Measurements from ENCODE around the gene ZSWIM4. TPM values are rescaled to one million over a fixed set of nuclear protein-coding genes. Genes with fewer than 3 reads are reported as not detected.
"Not testable (repeated sequence)": the region's sequence is repeated elsewhere in the genome, so short reads cannot be mapped to it uniquely, and the experiment has no call there.

The ZSWIM4 gene
- total RNA-seq = 10 to 100 TPM in 1 of 2 donors, 1 to 10 TPM in 1; 3.4 to 12.5 TPM

DNA sequence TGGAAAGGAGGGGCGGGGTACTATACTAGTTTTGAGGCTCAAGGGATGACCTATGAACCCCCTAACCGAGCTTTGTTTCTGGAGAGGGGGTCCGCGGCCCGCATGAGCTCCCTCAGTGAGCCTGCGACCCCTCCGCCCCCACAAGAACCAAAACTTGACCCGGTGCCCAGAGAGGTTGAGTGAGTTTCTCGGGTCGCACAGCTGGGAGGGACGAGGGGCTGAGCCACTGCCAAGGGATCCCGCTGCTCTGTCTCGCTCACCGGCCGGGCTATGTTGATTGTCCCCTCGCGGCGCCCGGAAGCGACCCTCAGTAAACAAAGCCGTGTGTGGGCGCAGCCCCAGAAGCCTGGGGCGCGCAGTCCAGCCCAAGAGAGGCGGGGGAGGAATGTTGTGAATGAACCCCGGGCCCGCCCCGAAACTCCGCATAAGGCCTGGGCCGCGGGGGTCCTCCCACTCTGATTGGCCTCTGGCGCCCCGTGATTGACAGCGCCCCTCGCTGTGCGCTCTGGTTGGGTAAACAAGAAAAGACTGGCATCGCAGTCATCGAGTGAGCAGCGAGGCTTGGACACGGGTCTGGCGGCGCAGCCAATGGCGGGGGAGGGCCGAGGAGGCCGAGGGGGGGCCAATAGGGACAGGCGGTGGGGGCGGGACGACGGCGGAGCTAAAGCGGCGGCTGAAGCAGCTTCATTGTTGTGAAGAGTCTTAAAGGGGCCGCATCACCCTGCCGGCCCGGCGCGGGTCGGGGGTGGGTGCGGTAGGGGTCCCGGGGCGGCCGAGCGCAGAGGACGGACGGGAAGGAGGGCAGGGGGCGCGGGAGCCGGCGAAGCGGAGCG, at the start of gene ZSWIM4:
Gene ZSWIM4, plus strand, starts transcription at position 687 of the 833 bp plus-strand sequence. CDS start 206 bp downstream, outside the sequence.
- TF ChIP-seq POLR2A (IDR thresholded peaks at IDR 0.05) = peak; percentile 84 to 95 (median 89)
- TF ChIP-seq, protein P1, sequence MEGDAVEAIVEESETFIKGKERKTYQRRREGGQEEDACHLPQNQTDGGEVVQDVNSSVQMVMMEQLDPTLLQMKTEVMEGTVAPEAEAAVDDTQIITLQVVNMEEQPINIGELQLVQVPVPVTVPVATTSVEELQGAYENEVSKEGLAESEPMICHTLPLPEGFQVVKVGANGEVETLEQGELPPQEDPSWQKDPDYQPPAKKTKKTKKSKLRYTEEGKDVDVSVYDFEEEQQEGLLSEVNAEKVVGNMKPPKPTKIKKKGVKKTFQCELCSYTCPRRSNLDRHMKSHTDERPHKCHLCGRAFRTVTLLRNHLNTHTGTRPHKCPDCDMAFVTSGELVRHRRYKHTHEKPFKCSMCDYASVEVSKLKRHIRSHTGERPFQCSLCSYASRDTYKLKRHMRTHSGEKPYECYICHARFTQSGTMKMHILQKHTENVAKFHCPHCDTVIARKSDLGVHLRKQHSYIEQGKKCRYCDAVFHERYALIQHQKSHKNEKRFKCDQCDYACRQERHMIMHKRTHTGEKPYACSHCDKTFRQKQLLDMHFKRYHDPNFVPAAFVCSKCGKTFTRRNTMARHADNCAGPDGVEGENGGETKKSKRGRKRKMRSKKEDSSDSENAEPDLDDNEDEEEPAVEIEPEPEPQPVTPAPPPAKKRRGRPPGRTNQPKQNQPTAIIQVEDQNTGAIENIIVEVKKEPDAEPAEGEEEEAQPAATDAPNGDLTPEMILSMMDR (IDR thresholded peaks at IDR 0.05) = no peak
- intact Hi-C loops (cut with DNase I) = no loop called here
- DNase-seq = peak; percentile 99
- H3K4me3 ChIP-seq = peak within 1 kb of the TSS; percentile 22 to 49
- H3K9me3 ChIP-seq = no peaks in the 10 kb centered on the region
- H3K4me1 ChIP-seq = peaks cover 33% of the 10 kb centered on the region
- peak within 1 kb of the TSS; percentile 85 to 95 (median 92) for H3K27ac ChIP-seq
- ATAC-seq = peak; percentile 96
- 0 to 1% methylated on average over 10 to 59 of the region's 71 CpGs for WGBS, 2 donors
- H3K27me3 ChIP-seq = no peaks in the 10 kb centered on the region
- no peaks in the 10 kb centered on the region for H3K36me3 ChIP-seq (replicated peaks in 1 of 2; ENCODE audit: insufficient read depth in 1 of 2, low read depth in 2 of 2)

DNA sequence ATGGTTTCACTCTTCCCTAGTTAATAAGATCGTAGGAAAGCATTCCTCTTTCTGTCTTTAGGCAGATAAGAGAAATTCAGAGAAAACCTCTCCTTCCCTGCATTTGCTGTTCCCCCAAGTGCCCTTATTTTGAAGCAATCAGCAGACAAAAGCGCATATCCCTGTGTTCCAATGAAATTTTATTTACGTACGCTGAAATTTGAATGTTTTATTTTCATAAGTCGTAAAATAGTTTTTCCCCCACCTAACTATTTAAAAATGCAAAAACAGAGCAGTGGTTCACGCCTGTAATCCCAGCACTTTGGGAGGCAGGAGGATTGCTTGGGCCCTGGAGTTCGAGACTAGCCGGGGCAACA, 48.2 kb upstream of the ZSWIM4 start:
- 82 to 84% methylated on average over 8 of the region's 8 CpGs for WGBS, 2 donors
- Histone ChIP-seq H3K4me1 (peaks cover 20% of the 10 kb centered on the region), H3K27ac (peak overlapping the region; percentile 14 to 87 (median 57)), H3K27me3 (no peaks in the 10 kb centered on the region), H3K4me3 (peak overlapping the region in 1 of 2 donors; percentile 74), H3K36me3 (replicated peaks in 1 of 2; ENCODE audit: insufficient read depth in 1 of 2, low read depth in 2 of 2) (peaks cover 0 to 2% of the 10 kb centered on the region in 2 donors), H3K9me3 (no peaks in the 10 kb centered on the region)
- no peak for ATAC-seq
- DNase-seq = no peak
- intact Hi-C loops (cut with DNase I) = no loop called here
- no peak for TF ChIP-seq POLR2A (IDR thresholded peaks at IDR 0.05)
- TF ChIP-seq, protein P1 (IDR thresholded peaks at IDR 0.05) = no peak

DNA sequence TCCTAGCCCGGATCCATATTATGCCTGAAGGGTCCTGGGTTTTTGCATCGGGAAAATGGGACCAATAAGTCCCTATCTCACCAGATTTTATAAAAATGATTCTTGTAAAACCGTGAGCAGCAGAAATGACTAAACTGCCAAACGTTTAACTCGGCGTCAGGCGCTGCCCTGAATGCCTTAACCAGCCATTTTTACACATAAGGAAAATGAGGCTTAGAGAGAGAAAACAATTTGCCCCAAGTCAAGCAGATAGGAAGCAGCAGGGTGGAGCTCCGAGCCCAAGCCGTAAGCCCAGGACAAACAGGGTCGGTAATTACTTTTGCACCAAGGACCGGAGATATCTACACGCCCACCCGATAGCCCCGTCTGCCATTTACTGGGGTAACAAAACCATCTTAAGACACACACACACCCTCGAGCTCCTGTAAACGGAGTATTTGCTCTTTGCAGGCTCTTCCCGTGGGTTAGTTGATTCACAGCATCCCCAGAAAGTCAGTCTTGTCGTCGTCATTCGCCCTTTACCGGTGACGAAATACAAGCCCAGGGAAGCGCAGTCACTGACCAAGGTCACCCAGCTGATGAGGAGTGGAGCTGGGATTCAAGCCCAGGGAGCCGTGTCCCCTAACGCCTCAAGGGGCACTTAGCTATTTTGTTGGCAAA, 46.9 kb upstream of the ZSWIM4 start:
- Histone ChIP-seq H3K27ac (peak overlapping the region; percentile 54 to 87 (median 77)), H3K9me3 (no peaks in the 10 kb centered on the region), H3K4me1 (peaks cover 20% of the 10 kb centered on the region), H3K27me3 (no peaks in the 10 kb centered on the region), H3K36me3 (replicated peaks in 1 of 2; ENCODE audit: insufficient read depth in 1 of 2, low read depth in 2 of 2) (peaks cover 0 to 2% of the 10 kb centered on the region in 2 donors), H3K4me3 (peak overlapping the region; percentile 74 to 87)
- ATAC-seq (no peak), DNase-seq (peak in 2 of 4 donors; percentile 38)
- intact Hi-C loops (cut with DNase I) = no loop called here
- TF ChIP-seq, protein P1 (IDR thresholded peaks at IDR 0.05) = no peak
- TF ChIP-seq POLR2A (IDR thresholded peaks at IDR 0.05) = no peak
- 0 to 1% methylated on average over 18 to 25 of the region's 25 CpGs for whole genome bisulfite sequencing, 2 donors

DNA sequence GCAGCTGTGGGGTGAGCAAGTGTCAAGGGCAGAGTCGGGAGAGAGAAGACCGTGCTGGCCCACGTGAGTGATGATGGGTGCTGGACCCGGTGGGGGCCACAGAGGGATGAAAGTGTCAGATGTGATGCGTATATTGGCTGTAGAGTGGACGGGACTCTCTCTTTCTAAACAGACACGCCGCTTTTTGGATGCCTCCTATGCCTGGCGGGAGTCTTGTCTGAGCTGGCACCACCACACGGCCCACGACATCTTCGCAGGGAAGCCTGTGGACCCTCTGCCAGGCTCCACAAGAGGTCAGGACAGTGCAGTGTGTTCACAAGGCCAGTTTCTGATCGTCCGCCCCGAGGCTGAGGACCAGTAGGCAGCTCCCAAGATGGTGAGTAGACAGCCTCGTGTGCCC, 43.8 kb upstream of the ZSWIM4 start:
- peaks cover 20% of the 10 kb centered on the region for H3K4me1 ChIP-seq
- intact Hi-C loops (cut with DNase I) = no loop called here
- H3K9me3 ChIP-seq = no peaks in the 10 kb centered on the region
- H3K36me3 ChIP-seq (replicated peaks in 1 of 2; ENCODE audit: insufficient read depth in 1 of 2, low read depth in 2 of 2) = peaks cover 5 to 14% of the 10 kb centered on the region in 2 donors
- TF ChIP-seq, protein P1 (IDR thresholded peaks at IDR 0.05) = no peak
- TF ChIP-seq POLR2A (IDR thresholded peaks at IDR 0.05) = no peak
- no peak overlapping the region for H3K27ac ChIP-seq
- 75 to 85% methylated on average over 10 to 16 of the region's 16 CpGs for WGBS, 2 donors
- ATAC-seq = no peak
- no peak overlapping the region for H3K4me3 ChIP-seq
- H3K27me3 ChIP-seq = no peaks in the 10 kb centered on the region
- no peak for DNase-seq

DNA sequence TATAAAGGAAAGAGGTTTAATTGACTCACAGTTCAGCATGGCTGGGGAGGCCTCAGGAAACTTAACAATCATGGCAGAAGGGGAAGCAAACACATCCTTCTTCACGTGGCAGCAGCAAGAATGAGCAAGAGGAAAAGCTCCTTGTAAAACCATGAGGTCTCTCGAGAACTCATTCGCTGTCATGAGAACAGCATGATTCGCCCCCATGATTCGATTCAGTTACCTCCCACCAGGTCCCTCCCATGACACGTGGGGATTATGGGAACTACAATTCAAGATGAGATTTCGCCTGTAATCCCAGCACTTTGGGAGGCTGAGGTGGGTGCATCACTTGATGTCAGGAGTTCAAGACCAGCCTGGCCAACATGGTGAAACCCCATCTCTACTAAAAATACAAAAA, 41.6 kb upstream of the ZSWIM4 start:
- 87 to 94% methylated on average over 7 of the region's 7 CpGs for WGBS, 2 donors
- DNase-seq; intact Hi-C loops (cut with DNase I); ATAC-seq; H3K27me3 ChIP-seq; H3K4me3 ChIP-seq; H3K27ac ChIP-seq; H3K9me3 ChIP-seq: not testable (repeated sequence)
- peaks cover 5 to 23% of the 10 kb centered on the region in 2 donors for H3K36me3 ChIP-seq (replicated peaks in 1 of 2; ENCODE audit: insufficient read depth in 1 of 2, low read depth in 2 of 2)
- H3K4me1 ChIP-seq = peaks cover 11% of the 10 kb centered on the region
